KOPT-K1 (cell line): Measurements from ENCODE around the gene MAP3K4.

Experiments
- H3K27ac ChIP-seq: fragments of 200-600 bp; sonication (generic); 2 replicates; pipeline ENCODE4 v1.5.1; 2016; ENCODE audit warnings: antibody characterized with exemption, mild to moderate bottlenecking, low read depth, low read length; ENCODE audit not compliant: poor library complexity, severe bottlenecking
- H3K36me3 ChIP-seq: fragments of 200-600 bp; sonication (generic); 2 replicates; pipeline ENCODE4 v1.5.1; 2017; ENCODE audit warnings: antibody characterized with exemption, mild to moderate bottlenecking, low read length, moderate library complexity; ENCODE audit not compliant: insufficient read depth
- H3K9me3 ChIP-seq: fragments of 200-600 bp; sonication (generic); 2 replicates; pipeline ENCODE4 v1.5.1; 2017; ENCODE audit warnings: antibody characterized with exemption, low read length, mild to moderate bottlenecking; ENCODE audit not compliant: insufficient read depth, poor library complexity, severe bottlenecking

MAP3K4 gene

DNA sequence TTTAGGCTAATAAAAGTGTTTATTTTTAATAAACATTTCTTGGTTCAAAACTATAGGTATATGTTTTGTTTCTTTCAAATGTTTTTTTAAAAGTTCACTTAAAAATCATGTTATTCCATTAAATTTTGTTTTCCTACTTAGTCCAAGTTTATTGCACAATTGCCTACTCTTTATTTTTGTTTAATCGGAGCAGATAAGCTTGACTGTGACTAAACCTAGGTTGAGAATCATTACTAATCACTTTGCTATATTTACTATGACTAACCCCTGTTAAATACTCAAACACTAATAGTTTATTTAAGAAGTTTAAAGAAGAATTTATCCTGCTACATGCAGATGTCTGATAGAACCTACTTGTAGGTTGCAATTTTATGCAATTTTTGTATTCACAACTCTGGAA, 18.8 kb downstream of the MAP3K4 start:
- Histone ChIP-seq H3K27ac (no peak overlapping the region), H3K9me3 (peaks cover 5% of the 10 kb centered on the region), H3K36me3 (peaks cover 5% of the 10 kb centered on the region; the same call in 1 of the 2 replicates)

- no peak overlapping the region for H3K27ac ChIP-seq
- peaks cover 7% of the 10 kb centered on the region; the same call in 1 of the 2 replicates for H3K36me3 ChIP-seq
- peaks cover 7% of the 10 kb centered on the region for H3K9me3 ChIP-seq
These were observed 20.2 kb downstream of the MAP3K4 start for GRCh38 chr6:161011492-161012480.

GRCh38 chr6:161013695-161014094, 22.1 kb downstream of the MAP3K4 start:
- H3K27ac ChIP-seq: no peak overlapping the region

GRCh38 chr6:161017766-161018564, 26.4 kb downstream of the MAP3K4 start:
- Histone ChIP-seq H3K36me3 (peaks cover 17% of the 10 kb centered on the region; the same call in 1 of the 2 replicates), H3K27ac (no peak overlapping the region), H3K9me3 (peaks cover 7% of the 10 kb centered on the region)

More at GRCh38 chr6:161013695-161014094, 22.1 kb downstream of the MAP3K4 start:
- Histone ChIP-seq H3K36me3 (peaks cover 7% of the 10 kb centered on the region; the same call in 1 of the 2 replicates), H3K9me3 (peaks cover 7% of the 10 kb centered on the region)

GRCh38 chr6:161019324-161019839, 27.8 kb downstream of the MAP3K4 start:
- peaks cover 7% of the 10 kb centered on the region for H3K9me3 ChIP-seq
- peaks cover 17% of the 10 kb centered on the region; the same call in 1 of the 2 replicates for H3K36me3 ChIP-seq
- no peak overlapping the region for H3K27ac ChIP-seq

- H3K36me3 ChIP-seq: peaks cover 9% of the 10 kb centered on the region; the same call in 1 of the 2 replicates
- H3K27ac ChIP-seq: no peak overlapping the region
- H3K9me3 ChIP-seq: no peaks in the 10 kb centered on the region
These were observed 30.0 kb downstream of the MAP3K4 start for GRCh38 chr6:161021543-161021942.

- peaks cover 9% of the 10 kb centered on the region; the same call in 1 of the 2 replicates for H3K36me3 ChIP-seq
- H3K27ac ChIP-seq: no peak overlapping the region
- no peaks in the 10 kb centered on the region for H3K9me3 ChIP-seq
These were observed 30.6 kb downstream of the MAP3K4 start for GRCh38 chr6:161021998-161022743.

DNA sequence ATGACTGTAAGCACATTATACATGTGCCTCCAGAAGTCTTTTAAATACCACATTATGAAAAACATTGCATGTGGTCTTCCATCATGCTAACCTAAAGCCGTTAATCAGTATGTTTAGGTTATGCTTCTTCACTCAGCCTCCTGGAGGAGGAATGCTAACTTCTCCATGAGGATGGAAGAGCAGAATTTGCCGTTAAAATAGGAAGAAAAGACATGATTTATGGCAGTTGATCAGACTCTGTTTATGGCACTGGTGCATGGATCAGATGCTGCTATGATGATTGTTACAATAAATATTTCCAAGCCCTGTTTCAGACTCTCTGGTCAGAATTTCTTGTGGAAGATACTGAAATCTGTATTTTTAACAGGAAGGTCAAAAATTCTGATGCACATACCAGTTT, 31.7 kb downstream of the MAP3K4 start:
- H3K9me3 ChIP-seq: no peaks in the 10 kb centered on the region
- H3K27ac ChIP-seq: no peak overlapping the region
- H3K36me3 ChIP-seq: peaks cover 9% of the 10 kb centered on the region; the same call in 1 of the 2 replicates

DNA sequence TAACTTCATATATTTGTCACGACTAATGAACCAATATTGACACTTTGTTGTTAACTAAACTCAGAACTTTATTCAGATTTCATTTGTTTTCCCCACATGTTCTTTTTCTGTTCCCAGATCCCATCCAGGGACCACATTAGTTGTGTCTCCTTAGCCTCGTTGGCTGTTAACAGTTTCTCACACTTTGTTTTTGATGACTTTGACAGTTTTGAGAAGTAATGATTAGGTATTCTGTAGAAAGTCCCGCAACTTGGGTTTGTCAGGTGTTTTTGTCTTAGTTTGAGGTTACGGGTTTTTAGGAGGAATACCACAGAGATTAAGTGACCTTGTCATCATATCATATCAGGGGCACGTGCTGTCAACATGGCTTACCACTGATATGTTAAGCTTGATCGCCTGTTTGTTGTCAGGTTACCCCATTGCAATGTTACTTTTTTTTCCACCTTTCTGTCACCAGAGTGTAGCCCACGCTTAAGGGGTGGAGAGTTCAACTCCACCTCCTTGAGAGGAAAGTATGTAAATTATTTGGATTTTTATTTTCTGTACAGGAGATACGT, 32.9 kb downstream of the MAP3K4 start:
- Histone ChIP-seq H3K36me3 (peaks cover 9% of the 10 kb centered on the region; the same call in 1 of the 2 replicates), H3K9me3 (no peaks in the 10 kb centered on the region), H3K27ac (no peak overlapping the region)

DNA sequence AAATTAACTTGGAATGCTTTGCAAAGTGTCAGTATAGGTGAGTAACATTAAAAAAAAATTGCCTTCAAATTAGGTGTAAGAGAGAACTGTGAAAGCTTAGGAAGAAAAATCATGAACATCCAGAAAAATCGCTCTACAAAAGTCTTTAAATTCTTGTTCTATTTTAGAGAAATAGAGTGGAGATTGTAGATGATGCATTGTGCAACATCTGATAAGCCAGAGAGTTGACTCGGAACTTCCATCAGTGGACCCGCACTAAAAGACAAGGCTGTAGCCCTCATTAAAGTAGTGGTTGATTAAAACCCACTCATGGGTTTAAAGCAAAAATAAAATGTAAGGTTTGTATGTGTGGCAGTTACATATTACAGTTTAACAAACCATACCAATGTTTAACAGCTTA, 35.8 kb downstream of the MAP3K4 start:
- peaks cover 4% of the 10 kb centered on the region; the same call in 1 of the 2 replicates for H3K36me3 ChIP-seq
- no peak overlapping the region for H3K27ac ChIP-seq
- no peaks in the 10 kb centered on the region for H3K9me3 ChIP-seq

DNA sequence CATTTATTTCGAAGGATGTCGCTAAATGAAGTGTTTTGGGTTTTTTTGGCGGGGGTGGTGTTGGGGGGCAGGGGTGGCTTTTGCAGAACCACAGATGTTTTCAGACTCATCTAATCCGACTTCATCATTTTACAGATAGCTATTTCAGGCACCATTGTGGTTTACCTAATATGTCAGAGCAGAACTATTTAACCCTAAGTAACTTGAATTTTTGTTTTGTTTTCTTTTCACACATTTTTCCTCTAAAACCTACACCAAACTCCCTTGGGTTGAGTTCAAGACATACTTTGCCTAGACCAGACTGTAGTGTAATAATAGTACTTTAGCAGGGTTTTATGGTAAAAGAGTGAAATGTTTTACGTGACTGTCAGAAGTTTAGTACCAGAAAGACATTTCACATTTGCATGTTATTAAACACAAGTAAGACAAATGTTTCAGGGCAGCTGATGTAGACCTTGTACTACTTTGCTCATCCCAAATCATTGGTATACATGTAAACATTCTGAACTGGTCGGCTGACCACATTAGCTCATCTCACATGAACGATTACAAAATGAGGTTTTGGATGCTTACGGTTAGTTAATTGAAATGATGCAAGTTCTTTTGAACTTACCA, 37.7 kb downstream of the MAP3K4 start:
- Histone ChIP-seq H3K27ac (no peak overlapping the region), H3K9me3 (no peaks in the 10 kb centered on the region), H3K36me3 (no peaks in the 10 kb centered on the region)

DNA sequence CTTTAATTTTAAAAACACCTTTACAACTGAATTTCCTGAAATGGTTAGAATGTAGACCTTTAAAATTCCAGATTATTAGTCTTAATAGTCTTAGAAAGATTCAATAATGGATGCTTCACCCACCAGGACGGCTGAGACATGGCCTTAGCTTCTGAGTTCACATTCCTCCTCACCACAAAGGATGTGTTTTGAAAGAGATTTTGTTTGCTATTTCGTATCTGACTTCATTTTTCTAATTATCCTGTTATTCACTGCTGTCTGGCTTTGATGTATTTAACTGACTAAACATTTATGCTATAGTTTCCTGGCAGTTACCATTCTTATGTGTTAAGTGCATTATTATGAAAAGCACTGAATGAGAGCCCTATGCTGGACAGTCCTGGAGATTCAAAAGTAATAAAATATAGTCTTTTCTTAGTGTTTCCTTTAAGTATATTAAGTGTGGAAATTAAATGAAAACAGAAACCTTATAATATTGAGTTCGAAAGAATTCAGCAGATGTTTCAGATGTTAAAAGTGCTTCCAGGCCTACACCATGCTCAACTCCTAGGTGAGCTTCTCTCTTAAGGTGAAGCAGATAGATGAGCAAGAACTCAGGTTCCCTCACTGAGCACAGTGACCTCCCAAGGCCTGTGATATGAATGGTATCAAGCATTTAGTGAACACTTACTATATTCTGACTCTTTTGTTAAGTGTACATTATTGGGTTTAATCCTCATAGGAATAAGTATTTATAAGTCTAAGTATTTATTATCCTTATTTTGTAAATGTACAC, 40.3 kb downstream of the MAP3K4 start:
- no peak overlapping the region for H3K27ac ChIP-seq

GRCh38 chr6:161033667-161034066, 42.1 kb downstream of the MAP3K4 start:
- Histone ChIP-seq H3K9me3 (no peaks in the 10 kb centered on the region), H3K36me3 (peaks cover 33% of the 10 kb centered on the region), H3K27ac (no peak overlapping the region)

More for the DNA sequence above, 40.3 kb downstream of the MAP3K4 start:
- H3K9me3 ChIP-seq: no peaks in the 10 kb centered on the region
- H3K36me3 ChIP-seq: peaks cover 16% of the 10 kb centered on the region
